GOT3 (cell line): Measurements from ENCODE around the gene ARFIP1.
"Not testable (repeated sequence)": the region's sequence is repeated elsewhere in the genome, so short reads cannot be mapped to it uniquely, and the experiment has no call there.

Experiments used
- DNase-seq: peaks from one replicate; lab custom pipeline; 2025; ENCODE audit warnings: mixed read lengths; lab: John Stamatoyannopoulos, UW

ARFIP1 gene

GRCh38 chr4:152785639-152786615 is 6.2 kb downstream of the ARFIP1 start:
- no peak for DNase-seq

GRCh38 chr4:152786627-152787026 is 6.9 kb downstream of the ARFIP1 start:
- DNase-seq: no peak

- DNase-seq: no peak
Measured at GRCh38 chr4:152795891-152796290, 16.1 kb downstream of the ARFIP1 start.

- DNase-seq: no peak
Measured at GRCh38 chr4:152803541-152803940, 23.8 kb downstream of the ARFIP1 start.

- DNase-seq: no peak
Measured at GRCh38 chr4:152805071-152805650, 25.4 kb downstream of the ARFIP1 start.

GRCh38 chr4:152805818-152806217 is 26.1 kb downstream of the ARFIP1 start:
- no peak for DNase-seq

GRCh38 chr4:152806501-152807125 is 26.9 kb downstream of the ARFIP1 start:
- no peak for DNase-seq

- DNase-seq: no peak
Measured at GRCh38 chr4:152807294-152807829, 27.6 kb downstream of the ARFIP1 start.

- DNase-seq: no peak
Measured at GRCh38 chr4:152808670-152809069, 28.9 kb downstream of the ARFIP1 start.

GRCh38 chr4:152810715-152811287 is 31.0 kb downstream of the ARFIP1 start:
- no peak for DNase-seq

GRCh38 chr4:152815078-152815477 is 35.3 kb downstream of the ARFIP1 start:
- DNase-seq: no peak

GRCh38 chr4:152817331-152817730 is 37.6 kb downstream of the ARFIP1 start:
- no peak for DNase-seq

GRCh38 chr4:152819026-152819645 is 39.4 kb downstream of the ARFIP1 start:
- DNase-seq: no peak

GRCh38 chr4:152820073-152820472 is 40.3 kb downstream of the ARFIP1 start:
- DNase-seq: no peak

- DNase-seq: no peak
Measured at GRCh38 chr4:152822323-152822722, 42.6 kb downstream of the ARFIP1 start.

- DNase-seq: no peak
Measured at GRCh38 chr4:152824561-152824960, 44.8 kb downstream of the ARFIP1 start.

GRCh38 chr4:152825336-152825735 is 45.6 kb downstream of the ARFIP1 start:
- DNase-seq: no peak

- DNase-seq: no peak
Measured at GRCh38 chr4:152828122-152828521, 48.4 kb downstream of the ARFIP1 start.

GRCh38 chr4:152831416-152831815 is 51.7 kb downstream of the ARFIP1 start:
- DNase-seq: no peak

- DNase-seq: no peak
Measured at GRCh38 chr4:152836936-152837335, 57.2 kb downstream of the ARFIP1 start.

- not testable (repeated sequence) for DNase-seq
Measured at GRCh38 chr4:152839729-152840128, 60.0 kb downstream of the ARFIP1 start.
